Activated CD8-positive, alpha-beta memory T cell treated with anti-CD3 and anti-CD28 coated beads for 36 hours (primary cell): ENCODE results near the gene UBE3C. TPM values are rescaled to one million over a fixed set of nuclear protein-coding genes. Genes with fewer than 3 reads are reported as not detected.
"Not testable (repeated sequence)": the region's sequence is repeated elsewhere in the genome, so short reads cannot be mapped to it uniquely, and the experiment has no call there.

Experiments
- CTCF ChIA-PET: fragments of 350-600 bp; sonication (Branson Sonifier 250); formaldehyde crosslinking; loops from one replicate; lab custom pipeline; 2021; ENCODE audit warnings: antibody characterized with exemption; lab: Charles Lee
- POLR2A ChIA-PET: fragments of 350-600 bp; sonication (Branson Sonifier 250); formaldehyde crosslinking; loops from one replicate; lab custom pipeline; 2021; ENCODE audit warnings: antibody characterized with exemption; lab: Charles Lee
- total RNA-seq, 2 experiments: library from RNA; stranded (reverse); gene quantifications; one replicate each; pipeline ENCODE4 v1.2.3, GENCODE V29; 2021

Gene UBE3C
- total RNA-seq, 2 experiments from 2014 or later: 80.9 to 81.8 TPM

DNA sequence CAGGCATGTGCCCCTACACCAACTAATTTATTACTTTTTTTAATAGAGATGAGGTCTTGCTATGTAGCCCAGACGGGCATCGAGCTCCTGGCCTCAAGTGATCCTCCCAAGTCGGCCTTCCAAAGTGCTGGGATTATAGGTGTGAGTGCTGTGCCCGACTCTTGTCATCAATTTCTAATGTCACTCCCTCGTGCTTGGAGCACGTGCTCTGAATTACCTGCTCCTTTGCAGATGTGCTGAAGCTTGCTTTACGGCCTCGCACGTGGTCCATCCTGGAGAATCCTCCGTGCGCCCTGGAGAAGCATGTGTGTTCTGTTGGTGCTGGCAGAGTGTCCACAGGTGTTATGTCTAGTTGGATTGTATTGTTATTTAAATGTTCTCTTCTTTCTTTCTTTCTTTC is 11.8 kb upstream of the UBE3C start:
- POLR2A ChIA-PET: no interaction called here
- CTCF ChIA-PET: interaction anchor here (1.5 kb wide), 1 partner anchor 10 kb away, joined by 3 read pairs; no protein-coding TSS in a partner anchor

DNA sequence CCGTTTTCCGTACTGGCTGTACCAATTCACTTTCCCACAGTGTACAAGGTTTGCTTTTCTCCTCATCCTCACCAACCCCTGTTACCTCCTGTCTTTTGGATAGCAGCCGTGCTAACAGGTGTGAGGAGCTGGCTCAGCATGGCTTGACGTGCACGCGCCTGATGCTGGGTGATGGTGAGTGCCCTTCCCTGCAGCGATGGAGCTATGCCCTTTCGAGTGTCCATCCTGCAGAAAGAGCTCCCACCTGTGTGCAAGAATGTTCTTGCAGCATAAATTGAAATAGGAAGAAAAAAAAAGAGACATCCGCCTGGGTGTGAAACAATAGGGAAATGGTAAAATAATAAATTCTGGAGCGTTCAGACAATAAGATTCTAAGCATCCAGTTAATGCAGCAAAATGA is 9.5 kb upstream of the UBE3C start:
- CTCF ChIA-PET: no interaction called here
- POLR2A ChIA-PET: interaction anchor here (0.5 kb wide), 1 partner anchor 109 kb away, joined by 3 read pairs; no protein-coding TSS in a partner anchor

DNA sequence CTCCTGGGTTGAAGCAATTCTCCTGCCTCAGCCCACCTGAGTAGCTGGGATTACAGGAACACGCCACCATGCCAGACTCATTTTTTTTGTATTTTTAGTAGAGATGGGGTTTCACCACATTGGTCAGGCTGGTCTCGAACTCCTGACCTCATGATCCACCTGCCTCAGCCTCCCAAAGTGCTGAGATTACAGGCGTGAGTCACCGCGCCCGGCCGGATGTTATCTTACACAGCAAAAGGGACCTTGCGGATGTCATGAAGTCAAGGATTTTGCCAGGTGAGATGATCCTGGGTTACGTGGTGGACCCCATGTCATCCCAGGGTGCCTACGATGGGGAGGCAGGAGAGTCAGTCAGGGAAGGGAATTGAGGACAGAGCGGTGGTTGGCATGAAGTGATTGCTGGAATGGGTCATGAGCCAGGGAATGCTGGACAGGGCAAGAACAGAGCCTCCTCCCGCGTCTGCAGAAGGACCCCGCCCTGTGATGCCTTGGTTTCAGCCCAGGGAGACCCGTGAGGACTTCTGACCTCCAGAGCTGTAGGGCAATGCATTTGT is 8.7 kb upstream of the UBE3C start:
- ChIA-PET CTCF (interaction anchor here (0.7 kb wide), 1 partner anchor 93 kb away, joined by 3 read pairs; no protein-coding TSS in a partner anchor), POLR2A (no interaction called here)

DNA sequence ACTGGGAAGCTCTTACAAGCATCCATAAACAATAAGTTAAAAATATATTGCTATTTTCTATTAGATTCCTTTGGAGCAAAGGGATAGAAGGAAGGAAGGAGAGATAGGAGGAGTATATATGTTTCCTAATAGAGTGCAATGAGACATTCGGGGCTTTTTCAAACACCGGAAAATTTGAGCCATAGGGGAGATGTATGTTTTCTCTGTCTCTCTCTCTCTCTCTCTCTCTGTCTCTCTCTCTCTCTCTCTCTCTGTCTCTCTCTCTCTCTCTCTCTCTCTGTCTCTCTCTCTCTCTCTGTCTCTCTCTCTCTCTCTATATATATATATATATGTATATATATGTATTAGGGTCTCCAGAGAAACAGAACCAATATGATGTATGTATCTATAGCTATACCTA is 7.9 kb upstream of the UBE3C start:
- CTCF ChIA-PET: interaction anchor here (0.7 kb wide), 2 partner anchors 92 to 255 kb away, joined by 3 read pairs; no protein-coding TSS in a partner anchor
- POLR2A ChIA-PET: not testable (repeated sequence)

DNA sequence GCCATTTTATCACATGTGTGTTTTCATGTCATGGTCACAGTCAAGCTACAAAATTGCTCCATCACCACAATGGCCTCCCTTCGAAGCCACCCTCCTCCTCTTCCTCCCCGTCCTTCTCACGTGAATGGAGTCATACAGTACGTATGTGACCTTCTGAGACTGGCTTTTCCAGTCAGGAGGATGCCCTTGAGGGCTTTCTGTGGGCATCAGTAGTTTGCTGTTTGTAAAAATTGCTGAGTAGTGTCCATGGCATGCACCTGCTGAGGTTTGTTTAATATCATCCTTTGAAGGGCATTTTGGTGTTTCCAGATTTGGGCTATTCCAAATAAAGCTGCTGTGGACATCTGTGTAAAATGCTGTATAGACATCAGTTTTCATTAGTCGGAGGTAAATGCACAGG is 5.9 kb upstream of the UBE3C start:
- ChIA-PET CTCF (no interaction called here), POLR2A (no interaction called here)

DNA sequence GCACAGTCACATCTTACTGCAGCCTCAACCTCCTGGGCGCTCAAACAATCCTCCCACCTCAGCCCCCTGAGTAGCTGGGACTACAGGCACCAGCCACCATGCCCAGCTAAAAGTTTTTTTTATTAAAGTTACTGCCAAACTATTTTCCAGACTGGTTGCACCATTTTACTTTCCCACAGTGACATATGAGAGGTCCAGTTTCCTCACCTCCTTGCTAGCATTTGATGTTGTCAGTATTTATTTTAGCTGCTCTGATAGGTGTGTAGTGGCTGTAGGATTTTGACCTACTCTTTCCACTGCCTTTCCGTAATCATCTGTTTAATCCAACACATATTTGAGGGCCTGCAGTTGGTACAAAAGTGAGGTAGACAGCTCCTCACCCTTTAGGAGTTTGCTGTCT is 5.4 kb upstream of the UBE3C start:
- CTCF ChIA-PET: interaction anchor here (0.8 kb wide), 1 partner anchor 183 kb away, joined by 3 read pairs; no protein-coding TSS in a partner anchor
- POLR2A ChIA-PET: no interaction called here

DNA sequence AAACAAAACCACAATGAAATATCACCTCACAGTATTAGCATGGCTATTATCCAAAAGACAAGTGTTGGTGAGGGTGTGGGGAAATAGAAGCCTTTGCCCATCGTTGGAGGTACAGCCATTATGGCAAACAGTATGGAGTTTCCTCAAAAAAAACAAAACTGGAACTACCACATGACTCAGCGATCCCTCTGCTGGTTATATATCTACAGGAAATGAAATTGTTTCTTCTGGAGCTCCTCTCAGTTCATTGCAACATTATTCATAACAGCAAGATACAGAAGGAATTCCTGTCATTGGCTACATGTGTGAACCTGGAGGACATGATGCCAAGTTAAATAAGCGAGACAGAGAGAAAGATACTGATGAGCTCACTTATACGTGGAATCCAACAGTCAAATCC is 2.4 kb upstream of the UBE3C start:
- CTCF ChIA-PET: interaction anchor here (0.6 to 1.3 kb wide), 2 partner anchors 10 to 235 kb away, joined by 3 read pairs; no protein-coding TSS in a partner anchor
- POLR2A ChIA-PET: no interaction called here

DNA sequence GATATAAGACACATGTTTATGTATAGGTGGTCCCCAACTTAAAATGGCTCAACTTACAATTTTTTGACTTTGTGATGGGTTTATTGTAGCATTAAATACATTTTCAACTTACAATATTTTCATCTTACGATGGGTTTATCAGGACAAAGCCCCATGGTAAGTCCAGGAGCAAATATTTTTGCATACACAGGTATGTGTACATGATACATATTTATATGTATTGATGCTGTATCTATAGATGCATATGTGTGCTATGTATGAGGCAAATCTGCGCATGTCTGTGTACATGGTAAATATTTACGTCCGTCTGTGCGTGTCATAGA is 664 bp upstream of the UBE3C start:
- ChIA-PET POLR2A (no interaction called here), CTCF (no interaction called here)

DNA sequence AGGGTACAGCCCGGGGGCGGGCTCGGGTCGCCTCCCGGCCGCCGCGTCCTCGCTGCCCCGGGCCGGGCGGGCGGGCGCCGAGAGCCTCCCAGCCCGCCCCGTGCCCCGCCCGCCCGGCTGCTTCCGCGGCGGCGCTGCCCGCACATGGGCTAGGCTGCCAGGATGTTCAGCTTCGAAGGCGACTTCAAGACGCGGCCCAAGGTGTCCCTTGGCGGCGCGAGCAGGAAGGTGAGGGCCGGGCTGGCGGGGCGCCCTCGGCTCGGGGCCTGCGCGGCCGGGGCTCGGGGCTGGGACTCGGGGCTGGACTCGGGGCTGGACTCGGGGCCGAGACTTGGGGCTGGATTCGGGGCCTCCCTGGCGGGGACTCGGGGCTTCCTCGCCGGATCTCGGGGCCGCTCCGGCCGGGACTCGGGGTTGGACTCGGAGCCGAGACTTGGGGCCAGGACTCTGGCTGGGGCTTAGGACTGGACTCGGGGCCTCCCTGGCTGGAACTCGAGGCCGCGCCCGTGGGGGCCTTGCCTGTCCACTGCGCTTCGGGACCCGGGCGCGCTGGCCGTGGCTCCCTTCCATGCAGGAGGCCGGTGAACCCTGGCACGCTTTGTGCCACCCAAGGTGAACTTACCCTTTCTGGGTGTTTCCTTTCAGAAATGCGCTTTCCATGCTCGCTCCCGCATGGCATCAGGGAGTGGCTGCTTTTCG is 534 bp downstream of the UBE3C start:
- ChIA-PET POLR2A (interaction anchor here (0.5 to 1.3 kb wide), 4 partner anchors 69 to 430 kb away, joined by 3 to 5 read pairs (median 4); no protein-coding TSS in a partner anchor), CTCF (no interaction called here)

DNA sequence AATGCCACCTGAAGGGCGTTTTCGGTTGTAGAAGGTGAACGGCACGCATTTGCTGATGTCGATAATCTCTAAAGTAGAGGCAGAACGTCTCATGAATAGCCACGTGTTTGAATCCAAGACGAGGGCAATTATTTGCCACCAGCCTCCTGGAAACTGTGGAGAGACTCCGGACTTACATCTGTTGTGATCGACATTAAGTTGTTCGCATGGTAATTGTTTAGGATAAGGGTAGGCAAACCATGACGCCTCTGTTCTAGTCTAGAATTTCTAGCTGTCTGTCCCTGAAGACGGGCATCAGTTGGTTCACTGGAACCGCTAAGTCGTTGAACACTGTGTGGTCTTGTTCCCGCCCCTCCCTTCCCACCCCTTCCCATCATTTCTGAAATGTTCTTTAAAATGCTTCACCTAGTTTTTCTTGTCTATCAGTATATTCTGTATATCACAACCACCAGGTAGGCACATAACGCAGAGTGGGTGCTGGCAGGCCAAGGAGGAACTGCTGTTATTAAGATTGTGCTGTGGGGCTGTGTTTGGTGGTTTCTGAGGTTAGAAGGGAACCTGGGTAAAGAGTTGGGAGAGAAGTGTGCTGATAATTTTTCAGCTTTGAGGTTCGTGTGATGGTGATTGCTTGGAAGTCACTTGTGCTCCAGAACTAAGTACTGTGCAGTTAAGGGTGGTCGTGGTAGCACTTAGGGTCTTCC is 1.2 kb downstream of the UBE3C start:
- POLR2A ChIA-PET: interaction anchor here (1.0 to 1.3 kb wide), 2 partner anchors 190 to 198 kb away, joined by 3 read pairs; no protein-coding TSS in a partner anchor
- CTCF ChIA-PET: no interaction called here

DNA sequence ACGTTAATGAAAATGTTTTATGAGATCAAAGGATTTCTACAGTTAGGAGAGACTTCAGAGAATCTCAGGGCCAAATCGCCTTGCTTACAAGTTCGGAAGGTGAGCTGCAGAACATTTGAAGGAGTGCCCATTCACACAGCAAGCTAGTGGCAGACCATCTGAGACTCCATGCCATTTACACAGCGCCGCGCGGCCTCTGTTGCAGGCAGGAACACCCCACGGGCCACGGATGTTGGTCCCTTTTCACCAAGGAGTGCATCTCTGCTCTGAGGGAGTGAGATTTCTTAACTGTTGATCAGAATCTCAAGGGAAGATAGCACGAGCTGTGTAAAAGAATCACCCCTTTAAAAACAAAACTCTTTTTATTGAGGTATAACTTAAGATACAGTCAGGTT is 1.8 kb downstream of the UBE3C start:
- ChIA-PET CTCF (no interaction called here), POLR2A (interaction anchor here (1.3 kb wide), 1 partner anchor 198 kb away, joined by 3 read pairs; no protein-coding TSS in a partner anchor)

DNA sequence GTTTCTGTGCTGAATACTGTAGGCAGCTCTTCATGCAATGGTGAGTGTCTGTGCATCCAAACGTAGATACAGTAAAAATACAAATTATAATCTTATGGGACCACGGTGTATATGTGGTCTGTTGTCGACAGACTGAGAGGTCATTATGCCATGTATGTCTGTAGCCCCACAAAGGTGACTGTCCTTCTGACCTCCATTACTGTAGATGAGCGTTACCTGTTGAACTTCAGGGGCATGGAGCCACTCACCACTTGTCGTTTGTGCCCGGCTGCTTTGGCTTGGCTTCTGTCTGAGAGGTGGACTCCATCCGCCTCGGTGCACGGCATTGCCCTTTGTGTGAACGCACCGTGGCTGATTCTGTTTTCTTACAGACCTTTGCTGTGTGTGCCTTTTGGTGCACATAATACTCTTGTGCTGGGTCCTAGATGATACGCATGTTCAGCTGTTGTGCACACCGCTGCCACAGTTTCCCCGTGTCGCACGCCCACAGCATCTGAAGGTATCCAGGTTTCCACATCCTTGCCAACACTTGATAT is 2.9 kb downstream of the UBE3C start:
- ChIA-PET CTCF (no interaction called here), POLR2A (no interaction called here)

DNA sequence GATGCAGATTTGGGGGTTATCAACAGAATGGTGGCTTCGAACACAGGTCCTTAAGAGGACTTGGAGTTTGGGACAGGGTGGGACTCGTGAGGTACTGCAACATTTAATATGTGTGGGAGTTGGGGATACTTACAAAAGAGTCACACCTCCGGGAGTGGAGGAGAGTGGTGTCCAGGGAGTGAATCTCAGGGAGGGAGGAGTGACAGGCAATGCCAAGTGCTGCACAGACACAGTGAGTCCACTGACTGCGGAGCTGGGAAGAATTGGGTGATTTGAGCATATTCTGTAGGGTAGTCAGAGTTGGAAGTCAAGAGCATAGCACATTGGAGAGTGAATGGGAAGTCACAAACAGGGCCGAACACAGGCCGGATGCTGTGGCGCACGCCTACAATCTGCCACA is 5.1 kb downstream of the UBE3C start:
- POLR2A ChIA-PET: no interaction called here
- CTCF ChIA-PET: no interaction called here

DNA sequence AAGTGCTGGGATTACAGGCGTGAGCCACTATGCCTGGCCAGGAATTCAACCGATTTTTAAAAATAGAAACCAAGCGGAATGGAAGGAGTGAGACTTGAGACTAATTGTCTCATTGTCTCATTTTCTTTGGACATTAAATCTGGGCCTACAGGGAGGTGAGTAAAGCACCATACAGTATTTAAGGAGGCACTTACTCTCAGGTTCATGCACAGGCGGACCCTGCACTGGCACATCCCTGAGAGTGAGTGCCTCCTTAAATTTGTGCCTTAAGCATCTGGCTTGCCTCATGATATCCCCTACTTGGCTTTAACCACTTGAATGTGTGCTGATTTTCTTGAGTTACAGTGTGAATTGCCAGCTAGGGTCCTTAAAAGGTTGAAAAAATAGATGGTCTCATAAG is 10.6 kb downstream of the UBE3C start:
- CTCF ChIA-PET: no interaction called here
- POLR2A ChIA-PET: no interaction called here

DNA sequence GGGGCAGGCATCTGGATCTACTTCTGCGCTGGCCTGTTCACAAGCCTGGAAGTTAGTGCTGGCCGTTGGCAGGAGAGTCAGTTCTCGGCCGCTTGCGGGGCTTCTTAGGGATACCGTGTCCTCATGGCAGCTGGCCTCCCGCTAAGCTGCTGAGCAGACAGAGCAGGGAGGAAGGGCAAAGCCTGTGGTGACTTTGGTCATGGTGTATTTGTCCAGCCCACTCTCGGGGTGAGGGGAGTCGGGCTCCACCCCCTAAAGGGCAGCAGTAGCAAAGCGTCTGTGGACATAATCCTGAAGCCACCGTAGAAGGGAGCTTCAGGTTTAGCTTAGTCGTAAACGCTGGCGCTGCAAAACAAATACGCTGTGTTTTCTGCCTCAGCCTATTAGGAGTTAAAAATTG is 12.2 kb downstream of the UBE3C start:
- CTCF ChIA-PET: no interaction called here
- POLR2A ChIA-PET: no interaction called here

DNA sequence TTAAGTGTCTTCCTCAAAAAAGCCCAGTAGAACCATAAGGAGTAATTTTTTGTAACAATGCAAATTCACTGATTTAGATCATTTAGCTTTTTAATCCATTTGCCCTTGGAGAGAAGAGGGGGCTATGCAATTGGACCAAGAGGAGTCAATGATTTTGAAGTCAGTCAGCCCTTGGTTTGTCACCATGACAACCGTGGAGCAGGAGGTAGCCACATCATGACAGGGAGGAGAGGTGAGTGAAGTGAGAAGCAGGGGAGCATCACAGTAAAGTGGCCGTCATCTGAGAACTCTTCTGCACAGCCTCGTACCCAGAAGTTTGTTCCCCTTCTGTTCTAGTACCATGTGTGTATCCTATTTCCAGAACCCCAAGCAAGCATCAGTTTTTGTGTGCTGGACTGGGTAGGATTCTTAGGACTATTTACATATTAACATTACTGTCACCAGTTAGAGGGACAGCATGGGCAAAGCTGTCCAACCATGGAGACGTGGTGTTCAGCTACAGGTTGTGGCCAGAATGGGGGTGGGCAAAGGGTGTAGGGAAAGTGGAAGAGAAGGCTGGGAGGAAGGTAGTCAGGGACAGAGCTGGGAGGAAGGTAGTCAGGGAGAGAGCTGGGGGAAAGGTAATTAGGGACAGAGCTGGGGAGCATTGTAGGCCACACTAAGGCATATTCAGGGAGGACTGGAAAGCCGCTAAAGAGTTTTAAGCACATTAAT is 13.1 kb downstream of the UBE3C start:
- CTCF ChIA-PET: no interaction called here

DNA sequence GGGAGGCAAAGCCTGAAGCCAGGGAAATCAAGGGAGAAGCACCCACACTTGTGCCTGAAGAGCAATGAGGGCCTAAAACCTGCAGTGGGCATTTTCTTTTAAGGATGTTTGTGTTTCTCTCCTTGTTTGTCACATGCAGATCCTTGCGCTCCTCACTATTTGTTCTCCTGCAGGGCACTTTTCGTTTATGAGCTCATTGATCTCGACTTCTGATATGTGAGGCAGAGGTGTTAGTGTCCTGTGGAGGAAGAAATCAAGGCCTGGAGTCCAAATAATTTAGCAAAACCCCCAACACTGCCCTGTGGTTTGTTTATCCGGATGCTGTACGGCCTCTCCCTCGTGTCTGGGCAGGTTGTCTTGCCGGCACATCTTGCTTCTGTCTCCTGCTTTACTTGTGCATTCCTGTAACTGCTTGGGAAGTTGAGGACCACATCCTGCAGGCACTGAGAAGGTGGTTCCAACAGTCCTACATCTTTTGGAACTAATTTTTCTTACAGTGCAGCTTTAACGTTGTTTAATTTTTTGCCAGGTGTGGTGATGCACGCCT is 13.7 kb downstream of the UBE3C start:
- ChIA-PET CTCF (no interaction called here), POLR2A (no interaction called here)

More for the DNA sequence above, 13.1 kb downstream of the UBE3C start:
- POLR2A ChIA-PET: no interaction called here

DNA sequence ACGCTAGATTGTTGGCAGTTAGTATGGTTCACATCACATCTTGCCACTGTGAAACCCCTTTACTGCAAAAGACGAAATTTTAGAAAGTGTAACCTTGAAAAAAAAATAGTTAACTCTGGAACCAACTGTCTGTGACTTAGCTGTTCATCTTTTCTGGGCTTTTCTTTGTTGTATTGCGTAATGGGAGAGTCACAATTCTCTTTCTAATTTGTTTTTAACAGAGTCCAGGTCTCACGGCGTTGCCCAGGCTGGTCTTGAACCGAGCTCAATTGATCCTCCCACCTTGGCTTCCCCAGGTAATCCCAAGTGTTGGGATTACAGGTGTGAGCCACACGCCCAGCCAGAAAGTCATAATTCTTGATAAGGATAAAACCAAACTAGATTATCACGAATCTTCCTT is 14.5 kb downstream of the UBE3C start:
- ChIA-PET POLR2A (no interaction called here), CTCF (no interaction called here)

DNA sequence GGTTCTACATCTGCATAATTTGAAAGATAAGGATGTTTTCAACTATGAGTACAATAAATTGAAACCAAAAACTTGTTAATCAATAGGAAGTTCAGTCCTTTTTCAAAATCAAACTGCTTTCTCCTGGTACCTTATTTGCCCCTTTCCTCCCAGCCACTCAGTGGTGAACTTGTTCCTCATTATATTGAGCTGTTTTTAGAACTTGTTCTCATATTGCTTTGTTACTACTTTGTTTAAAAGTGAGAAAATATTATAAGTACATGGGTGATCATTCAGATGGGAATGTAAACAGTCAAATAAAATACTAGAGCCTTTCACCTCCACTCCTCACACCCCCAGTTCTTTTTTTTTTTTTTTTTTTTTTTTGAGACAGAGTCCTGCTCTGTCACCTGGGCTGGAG is 17.2 kb downstream of the UBE3C start:
- CTCF ChIA-PET: interaction anchor here (0.7 kb wide), 1 partner anchor 1627 kb away, joined by 3 read pairs; no protein-coding TSS in a partner anchor
- POLR2A ChIA-PET: no interaction called here
